Measurements from ENCODE around the gene NEMP1.
"Not testable (repeated sequence)": the region's sequence is repeated elsewhere in the genome, so short reads cannot be mapped to it uniquely, and the experiment has no call there.

Gene NEMP1

DNA sequence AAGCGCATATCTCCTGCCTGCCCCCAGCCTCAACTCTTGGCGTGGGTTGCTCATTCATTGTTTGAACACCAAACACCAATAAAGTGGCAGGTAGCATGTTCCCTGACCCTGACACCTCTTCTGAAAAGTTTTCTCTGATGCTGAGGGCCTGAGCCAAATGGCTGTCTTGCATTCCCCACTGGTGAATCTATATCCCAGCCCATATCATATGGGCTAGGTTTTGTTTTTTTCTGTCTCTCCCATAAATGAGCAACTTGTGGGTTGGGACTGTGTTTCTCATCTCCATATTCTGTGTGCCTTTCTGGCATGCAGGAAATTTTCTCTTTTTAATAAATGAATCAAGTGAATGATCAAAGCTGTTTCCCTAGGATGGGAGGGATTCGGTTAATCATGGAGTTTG is 33.7 kb downstream of the NEMP1 start:
- Mint-ChIP-seq H3K4me1 (ENCODE audit: low read depth) (peaks cover 18% of the 10 kb centered on the region), H3K4me3 (no peak overlapping the region), H3K9me3 (no peaks in the 10 kb centered on the region), H3K27ac (no peak overlapping the region), H3K27me3 (ENCODE audit: low read depth) (no peaks in the 10 kb centered on the region), H3K36me3 (ENCODE audit: low read depth) (peaks cover 2% of the 10 kb centered on the region)

DNA sequence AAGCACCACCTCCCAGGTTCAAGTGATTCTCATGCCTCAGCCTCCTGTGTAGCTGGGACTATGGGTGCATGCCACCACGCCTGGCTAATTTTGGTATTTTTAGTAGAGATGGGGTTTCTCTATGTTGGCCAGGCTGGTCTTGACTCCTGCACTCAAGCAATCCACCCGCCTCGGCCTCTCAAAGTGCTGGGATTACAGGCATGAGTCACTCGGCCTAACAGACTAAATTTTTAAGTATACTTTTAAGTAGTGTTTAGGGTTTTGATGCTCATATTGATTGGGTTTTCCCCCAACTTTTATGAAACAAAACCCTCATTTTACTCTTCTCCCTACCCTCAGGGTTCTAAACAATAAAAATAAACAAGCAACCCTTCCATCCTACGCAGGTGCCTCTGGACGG is 34.1 kb downstream of the NEMP1 start:
- H3K36me3 Mint-ChIP-seq (ENCODE audit: low read depth) = peaks cover 2% of the 10 kb centered on the region
- no peak overlapping the region for H3K4me3 Mint-ChIP-seq
- H3K4me1 Mint-ChIP-seq (ENCODE audit: low read depth) = peaks cover 18% of the 10 kb centered on the region
- H3K27me3 Mint-ChIP-seq (ENCODE audit: low read depth) = no peaks in the 10 kb centered on the region
- no peak overlapping the region for H3K27ac Mint-ChIP-seq
- H3K9me3 Mint-ChIP-seq = no peaks in the 10 kb centered on the region

DNA sequence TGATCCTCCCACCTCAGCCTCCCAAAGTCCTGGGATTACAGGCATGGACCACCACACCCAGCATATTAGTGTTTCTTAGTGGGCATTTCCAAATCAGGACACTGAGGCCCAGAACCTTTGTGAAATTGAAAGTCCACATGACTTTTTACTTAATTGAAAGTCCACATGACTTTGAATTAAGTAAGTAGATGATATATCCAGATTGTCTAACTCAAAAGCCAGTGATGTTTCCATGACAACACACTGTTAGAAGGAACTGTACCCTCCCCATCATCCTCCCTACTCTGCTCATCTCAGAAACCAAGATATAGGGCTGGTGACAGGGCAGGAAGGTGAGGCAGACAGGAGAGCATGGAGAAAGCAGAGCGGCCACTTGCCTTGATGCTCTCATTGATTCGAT is 35.9 kb downstream of the NEMP1 start:
- Mint-ChIP-seq H3K4me1 (ENCODE audit: low read depth) (peaks cover 11% of the 10 kb centered on the region), H3K27me3 (ENCODE audit: low read depth) (no peaks in the 10 kb centered on the region), H3K9me3 (no peaks in the 10 kb centered on the region), H3K36me3 (ENCODE audit: low read depth) (peaks cover 2% of the 10 kb centered on the region), H3K27ac (no peak overlapping the region), H3K4me3 (no peak overlapping the region)

DNA sequence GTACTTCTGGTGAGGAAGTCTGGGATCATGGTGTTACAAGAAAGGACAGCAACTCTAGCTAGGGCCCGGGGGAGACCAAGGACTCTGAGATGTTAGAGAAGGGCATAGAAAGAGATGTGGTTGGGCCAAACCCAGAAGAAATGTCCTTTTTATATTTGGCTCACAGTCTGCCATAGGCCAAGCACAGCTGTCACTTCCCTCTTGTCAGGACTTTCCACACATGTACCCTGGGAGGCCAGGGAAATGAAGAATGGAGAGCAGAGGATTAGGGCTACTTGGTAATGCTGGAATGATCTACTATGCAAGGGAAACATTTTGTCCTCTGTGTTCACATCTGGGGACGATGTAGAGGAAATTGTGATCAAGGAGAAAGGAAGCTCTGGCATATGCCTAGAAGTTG is 37.8 kb downstream of the NEMP1 start:
- Mint-ChIP-seq H3K27ac (no peak overlapping the region), H3K9me3 (no peaks in the 10 kb centered on the region), H3K27me3 (ENCODE audit: low read depth) (no peaks in the 10 kb centered on the region), H3K4me1 (ENCODE audit: low read depth) (no peaks in the 10 kb centered on the region), H3K36me3 (ENCODE audit: low read depth) (no peaks in the 10 kb centered on the region), H3K4me3 (no peak overlapping the region)

DNA sequence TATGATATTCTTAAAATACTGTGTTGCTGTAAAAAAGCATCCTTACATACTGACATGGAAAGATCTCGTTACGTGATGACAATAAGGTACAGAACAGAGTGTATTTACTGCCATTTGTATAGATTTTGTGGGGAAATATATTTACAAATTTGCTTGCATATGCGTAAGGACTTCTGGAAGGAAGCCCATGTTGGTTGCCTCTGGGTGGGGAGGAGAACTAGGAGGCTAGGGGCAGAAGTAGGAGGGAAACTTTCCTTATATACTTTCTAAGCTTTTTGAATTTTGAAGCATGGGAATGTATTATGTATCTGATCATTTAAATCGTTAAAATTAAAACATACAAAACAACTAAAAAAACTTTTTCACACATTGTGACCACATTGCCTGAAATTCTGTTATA is 38.4 kb downstream of the NEMP1 start:
- no peaks in the 10 kb centered on the region for H3K4me1 Mint-ChIP-seq (ENCODE audit: low read depth)
- no peaks in the 10 kb centered on the region for H3K27me3 Mint-ChIP-seq (ENCODE audit: low read depth)
- H3K4me3 Mint-ChIP-seq = no peak overlapping the region
- H3K9me3 Mint-ChIP-seq = no peaks in the 10 kb centered on the region
- H3K36me3 Mint-ChIP-seq (ENCODE audit: low read depth) = no peaks in the 10 kb centered on the region
- no peak overlapping the region for H3K27ac Mint-ChIP-seq

DNA sequence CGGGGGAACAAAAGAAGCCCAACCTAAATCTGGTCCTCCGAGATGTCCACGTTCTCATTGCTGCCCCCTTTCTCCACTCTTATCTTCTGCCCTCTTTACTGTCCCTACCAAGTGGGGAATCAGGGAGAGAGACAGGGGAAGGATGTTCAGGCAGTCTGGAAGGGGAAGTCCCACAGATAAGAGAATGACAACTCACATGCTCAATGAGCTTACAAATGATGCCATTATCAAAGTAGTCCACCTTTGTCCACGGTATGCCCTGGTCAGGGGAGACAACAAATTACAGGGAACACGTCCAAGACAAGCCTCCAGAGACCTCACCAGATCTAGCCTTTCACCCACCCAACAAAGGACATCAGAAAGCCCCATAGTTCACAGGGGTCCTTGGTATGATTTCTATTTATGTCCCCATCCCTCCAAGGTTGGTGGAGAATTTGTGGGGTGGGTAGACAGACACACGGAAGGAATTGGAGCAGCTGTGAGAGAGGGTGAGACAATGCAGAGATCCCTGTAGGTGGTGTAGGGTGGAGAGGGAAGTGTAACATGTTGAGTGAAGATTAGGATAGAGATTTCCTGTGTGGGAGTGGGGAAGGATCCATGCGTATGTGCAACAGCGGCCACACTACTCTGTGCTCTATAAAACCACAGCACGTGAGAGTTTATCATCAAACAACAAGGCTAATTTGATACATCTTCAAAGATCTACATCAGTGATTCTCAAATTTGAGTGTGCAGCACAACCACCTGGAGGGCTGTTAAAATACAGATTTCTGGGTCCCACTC is 39.4 kb downstream of the NEMP1 start:
- no peaks in the 10 kb centered on the region for H3K9me3 Mint-ChIP-seq
- no peaks in the 10 kb centered on the region for H3K4me1 Mint-ChIP-seq (ENCODE audit: low read depth)
- no peak overlapping the region for H3K4me3 Mint-ChIP-seq
- no peaks in the 10 kb centered on the region for H3K36me3 Mint-ChIP-seq (ENCODE audit: low read depth)
- no peaks in the 10 kb centered on the region for H3K27me3 Mint-ChIP-seq (ENCODE audit: low read depth)
- H3K27ac Mint-ChIP-seq = no peak overlapping the region

DNA sequence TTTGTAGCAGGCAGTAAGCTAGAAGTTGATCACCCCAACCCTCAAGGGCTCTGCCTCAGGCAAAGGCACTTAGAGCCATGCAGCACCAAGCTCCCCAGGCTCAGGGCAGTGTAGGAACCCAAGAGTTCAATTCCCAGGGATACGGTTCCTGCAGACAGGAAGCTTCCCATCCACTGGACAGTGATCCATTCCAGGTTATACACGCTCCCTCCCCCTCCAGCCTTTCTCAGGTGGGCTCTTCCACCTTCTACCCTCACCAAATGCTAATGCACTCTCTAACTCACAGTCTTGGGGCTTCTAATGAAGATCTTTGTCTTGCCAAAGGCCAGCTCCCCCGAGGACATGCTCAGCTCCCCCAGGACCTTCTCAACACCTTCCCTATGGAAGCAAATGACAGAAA is 41.3 kb downstream of the NEMP1 start:
- Mint-ChIP-seq H3K36me3 (ENCODE audit: low read depth) (no peaks in the 10 kb centered on the region), H3K9me3 (no peaks in the 10 kb centered on the region), H3K4me3 (no peak overlapping the region), H3K4me1 (ENCODE audit: low read depth) (no peaks in the 10 kb centered on the region), H3K27ac (no peak overlapping the region), H3K27me3 (ENCODE audit: low read depth) (no peaks in the 10 kb centered on the region)

DNA sequence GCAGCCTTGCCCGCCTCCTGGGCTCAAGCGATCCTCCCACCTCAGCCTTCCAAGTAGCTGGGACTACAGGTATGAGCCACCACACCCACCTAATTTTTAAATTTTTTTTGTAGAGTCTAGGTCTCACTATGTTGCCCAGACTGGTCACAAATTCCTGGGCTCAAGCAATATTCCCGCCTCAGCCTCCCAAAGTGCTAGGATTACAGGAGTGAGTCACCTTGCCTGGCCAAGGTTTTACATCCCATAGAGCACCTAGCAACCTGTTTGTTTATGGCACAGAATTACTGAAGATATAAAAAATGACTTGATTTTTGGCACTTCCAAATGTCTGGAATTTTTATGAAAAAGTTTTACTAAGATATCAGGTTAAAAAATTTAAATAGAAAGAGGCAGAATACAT is 45.2 kb downstream of the NEMP1 start:
- no peaks in the 10 kb centered on the region for H3K36me3 Mint-ChIP-seq (ENCODE audit: low read depth)
- H3K4me1 Mint-ChIP-seq (ENCODE audit: low read depth) = peaks cover 17% of the 10 kb centered on the region
- H3K9me3 Mint-ChIP-seq = no peaks in the 10 kb centered on the region
- H3K27me3 Mint-ChIP-seq (ENCODE audit: low read depth) = no peaks in the 10 kb centered on the region
- no peak overlapping the region for H3K4me3 Mint-ChIP-seq
- H3K27ac Mint-ChIP-seq = no peak overlapping the region

DNA sequence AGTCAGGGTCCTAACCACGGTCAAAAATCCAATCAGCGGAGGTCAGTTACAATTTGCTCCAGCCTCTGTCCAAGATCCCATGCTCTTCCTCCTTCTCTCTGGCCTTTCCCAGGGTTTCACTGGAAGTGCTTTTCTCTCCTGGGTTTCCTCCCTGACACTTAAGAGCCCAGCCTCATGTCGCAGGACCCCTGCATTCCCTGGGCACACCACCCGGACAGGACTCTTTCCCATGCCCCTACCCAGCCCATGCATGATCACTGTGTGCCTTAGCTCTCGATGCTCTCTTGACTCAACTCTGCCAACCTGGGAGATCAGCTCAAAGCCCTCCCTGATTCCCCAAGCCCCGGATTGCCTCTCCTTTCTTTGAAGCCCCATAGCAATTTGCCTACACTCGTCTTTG is 46.8 kb downstream of the NEMP1 start:
- Mint-ChIP-seq H3K9me3 (no peaks in the 10 kb centered on the region), H3K4me1 (ENCODE audit: low read depth) (peaks cover 24% of the 10 kb centered on the region), H3K4me3 (no peak overlapping the region), H3K36me3 (ENCODE audit: low read depth) (no peaks in the 10 kb centered on the region), H3K27ac (no peak overlapping the region), H3K27me3 (ENCODE audit: low read depth) (no peaks in the 10 kb centered on the region)

DNA sequence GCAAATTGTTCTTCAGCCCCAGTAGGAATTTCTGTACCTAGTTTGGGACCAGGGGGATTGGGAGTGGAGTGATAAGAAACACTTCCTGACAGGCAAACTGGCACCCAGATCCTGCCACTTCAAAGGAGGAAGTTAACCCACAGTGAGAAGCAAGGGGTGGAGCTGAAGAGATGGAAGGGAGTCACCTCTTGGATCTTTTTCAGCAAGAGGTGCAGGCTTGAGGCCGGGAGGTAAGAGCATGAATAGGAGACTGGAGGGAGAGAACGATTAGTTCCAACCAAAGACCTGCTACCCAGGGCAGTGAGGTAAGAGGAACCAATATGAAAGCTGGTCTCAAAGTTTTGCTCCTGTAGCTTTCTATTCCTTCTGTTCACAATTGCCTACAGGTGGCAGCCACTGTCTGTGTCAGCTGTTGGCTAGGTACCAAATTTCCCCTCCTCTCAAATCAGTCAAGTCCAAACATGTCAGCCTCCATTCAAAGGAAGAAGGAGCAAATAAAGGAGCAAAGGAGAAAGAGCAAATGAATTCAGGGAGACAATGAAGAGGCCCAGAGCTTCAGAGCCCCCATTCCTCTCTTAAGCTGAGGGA is 47.4 kb downstream of the NEMP1 start:
- Mint-ChIP-seq H3K4me1 (ENCODE audit: low read depth) (peaks cover 24% of the 10 kb centered on the region), H3K9me3 (no peaks in the 10 kb centered on the region), H3K4me3 (peak overlapping the region; percentile 2), H3K27ac (no peak overlapping the region), H3K36me3 (ENCODE audit: low read depth) (no peaks in the 10 kb centered on the region), H3K27me3 (ENCODE audit: low read depth) (peaks cover 4% of the 10 kb centered on the region)

DNA sequence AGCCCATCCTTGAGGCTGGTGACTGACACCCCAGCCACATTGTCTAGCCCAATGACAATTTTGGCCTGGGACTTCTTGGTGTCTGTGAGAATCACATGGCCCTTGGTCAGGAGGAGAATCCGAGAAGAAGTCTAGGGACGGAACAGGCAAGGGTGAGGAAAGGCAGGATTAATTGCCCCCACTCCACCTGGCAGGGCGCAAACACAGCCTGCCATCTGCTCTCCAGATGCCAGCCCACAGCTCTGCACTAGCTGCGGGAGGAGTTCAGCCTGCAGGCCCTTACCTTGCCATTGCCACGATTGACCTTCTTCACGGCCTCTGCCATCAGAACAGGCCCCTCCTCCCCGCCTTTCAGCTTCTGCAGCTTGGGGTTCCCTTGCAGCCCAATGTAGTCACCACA is 49.1 kb downstream of the NEMP1 start:
- peaks cover 4% of the 10 kb centered on the region for H3K27me3 Mint-ChIP-seq (ENCODE audit: low read depth)
- H3K4me3 Mint-ChIP-seq = no peak overlapping the region
- peaks cover 24% of the 10 kb centered on the region for H3K4me1 Mint-ChIP-seq (ENCODE audit: low read depth)
- H3K36me3 Mint-ChIP-seq (ENCODE audit: low read depth) = no peaks in the 10 kb centered on the region
- no peaks in the 10 kb centered on the region for H3K9me3 Mint-ChIP-seq
- H3K27ac Mint-ChIP-seq = no peak overlapping the region

DNA sequence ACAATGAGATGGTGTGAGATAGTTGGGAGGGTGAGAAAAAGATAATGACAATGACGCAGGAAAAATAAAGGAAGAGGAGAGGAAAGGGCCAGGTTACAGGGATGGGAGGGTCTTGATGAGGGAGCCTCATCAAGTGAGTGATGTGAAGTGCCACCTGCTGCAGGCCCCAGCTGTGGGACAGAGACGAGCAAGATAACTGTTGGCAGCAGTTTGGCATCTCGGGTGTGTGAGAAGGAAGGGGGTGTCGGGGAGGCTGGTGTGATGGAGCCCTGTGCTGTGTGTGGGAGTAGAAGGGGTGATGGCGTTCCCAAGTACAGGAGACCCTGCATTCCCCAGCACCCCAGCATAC is 50.8 kb downstream of the NEMP1 start:
- no peaks in the 10 kb centered on the region for H3K9me3 Mint-ChIP-seq
- no peak overlapping the region for H3K4me3 Mint-ChIP-seq
- H3K36me3 Mint-ChIP-seq (ENCODE audit: low read depth) = no peaks in the 10 kb centered on the region
- peaks cover 4% of the 10 kb centered on the region for H3K27me3 Mint-ChIP-seq (ENCODE audit: low read depth)
- H3K4me1 Mint-ChIP-seq (ENCODE audit: low read depth) = peaks cover 24% of the 10 kb centered on the region
- no peak overlapping the region for H3K27ac Mint-ChIP-seq

DNA sequence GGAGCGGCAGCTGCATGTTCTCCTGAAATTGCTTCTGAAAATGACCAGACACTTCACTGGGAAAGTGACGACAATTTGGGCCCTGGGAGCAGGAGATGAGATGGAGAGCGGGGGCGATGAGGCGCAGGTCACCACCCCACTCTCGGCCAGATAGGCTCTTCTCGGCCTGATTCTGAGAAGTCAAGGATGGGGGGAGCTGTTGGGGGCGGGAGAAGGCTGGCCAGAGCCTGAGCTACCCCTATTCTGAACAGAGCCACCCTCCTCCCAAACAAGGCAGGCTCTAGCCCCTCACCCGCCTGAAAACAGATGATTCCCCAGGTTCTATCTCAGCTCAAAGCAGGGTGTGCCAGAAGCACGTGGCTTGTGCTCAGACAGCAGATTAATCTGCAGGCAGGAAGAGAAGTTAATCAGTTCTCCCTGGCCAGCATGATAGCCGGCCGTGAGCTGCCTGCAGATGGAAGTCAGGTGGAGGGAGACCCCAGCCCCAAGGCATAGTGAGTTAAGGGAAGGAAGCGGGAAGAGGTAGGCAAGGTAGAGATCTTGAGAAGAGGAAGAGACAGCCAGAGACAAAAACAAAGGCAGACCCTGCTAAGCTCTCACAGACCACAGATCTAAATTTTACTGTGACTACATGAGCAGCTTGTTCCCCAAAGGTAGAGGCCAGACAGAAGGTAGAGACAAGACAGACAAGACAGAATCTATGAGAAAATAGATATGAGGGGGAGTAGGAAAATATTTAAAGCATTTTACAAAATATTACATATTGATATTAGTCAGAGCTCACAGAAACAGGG is 51.4 kb downstream of the NEMP1 start:
- no peaks in the 10 kb centered on the region for H3K9me3 Mint-ChIP-seq
- peaks cover 24% of the 10 kb centered on the region for H3K4me1 Mint-ChIP-seq (ENCODE audit: low read depth)
- H3K27ac Mint-ChIP-seq = no peak overlapping the region
- peaks cover 4% of the 10 kb centered on the region for H3K27me3 Mint-ChIP-seq (ENCODE audit: low read depth)
- no peak overlapping the region for H3K4me3 Mint-ChIP-seq
- no peaks in the 10 kb centered on the region for H3K36me3 Mint-ChIP-seq (ENCODE audit: low read depth)

DNA sequence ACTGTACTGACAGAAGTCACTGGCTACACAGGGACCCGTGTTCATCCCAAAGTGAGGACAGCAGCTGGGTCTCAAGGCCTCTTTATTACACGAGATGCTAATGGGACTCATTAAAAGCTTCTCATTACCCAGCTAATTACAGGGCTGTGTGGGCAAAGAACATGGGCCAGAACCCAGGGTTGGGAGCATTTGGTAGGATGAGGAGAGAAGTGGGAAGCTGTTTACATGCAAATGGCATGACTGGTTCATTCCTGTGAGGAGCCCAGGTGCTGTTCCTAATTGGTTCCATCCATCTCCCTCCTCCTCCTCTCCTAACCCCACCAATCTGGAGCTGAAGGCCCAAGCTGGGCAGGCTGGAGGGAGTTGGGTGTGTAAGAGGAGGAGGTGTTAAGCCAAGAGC is 53.4 kb downstream of the NEMP1 start:
- Mint-ChIP-seq H3K4me3 (no peak overlapping the region), H3K36me3 (ENCODE audit: low read depth) (no peaks in the 10 kb centered on the region), H3K27ac (no peak overlapping the region)

DNA sequence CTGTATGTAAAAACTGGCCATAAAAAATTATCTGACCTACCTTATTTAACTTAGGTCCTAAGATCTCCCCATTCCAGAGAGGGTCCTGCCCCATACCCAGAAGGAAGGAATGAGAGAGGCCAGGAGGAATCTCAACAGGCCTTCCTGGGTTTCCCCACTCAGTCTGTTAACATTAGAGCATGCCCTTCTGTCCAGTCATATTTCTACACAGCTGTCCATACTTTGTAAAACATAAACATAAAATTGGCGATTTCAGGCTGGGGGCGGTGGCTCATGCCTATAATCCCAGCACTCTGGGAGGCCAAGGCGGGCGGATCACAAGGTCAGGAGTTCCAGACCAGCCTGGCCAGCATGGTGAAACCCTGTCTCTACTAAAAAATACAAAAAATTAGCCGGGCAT is 56.3 kb downstream of the NEMP1 start:
- H3K4me3 Mint-ChIP-seq; H3K36me3 Mint-ChIP-seq (ENCODE audit: low read depth); H3K4me1 Mint-ChIP-seq (ENCODE audit: low read depth); H3K9me3 Mint-ChIP-seq; H3K27ac Mint-ChIP-seq; H3K27me3 Mint-ChIP-seq (ENCODE audit: low read depth): not testable (repeated sequence)

More for the DNA sequence above, 53.4 kb downstream of the NEMP1 start:
- Mint-ChIP-seq H3K27me3 (ENCODE audit: low read depth) (peaks cover 4% of the 10 kb centered on the region), H3K4me1 (ENCODE audit: low read depth) (peaks cover 10% of the 10 kb centered on the region), H3K9me3 (no peaks in the 10 kb centered on the region)
